Left ventricle myocardium inferior (tissue), 1 donor: Measurements from ENCODE around the gene NTF3. TPM values are rescaled to one million over a fixed set of nuclear protein-coding genes. Genes with fewer than 3 reads are reported as not detected.

Experiments used
- DNase-seq: peaks from one replicate; pipeline ENCODE4 v3.0.0-alpha.2; 2020
- H3K27ac ChIP-seq: fragments of 200-600 bp; replicated peaks from 2 replicates; pipeline ENCODE4 v1.8.0; 2021
- H3K27me3 ChIP-seq: fragments of 200-600 bp; 2 replicates; pipeline ENCODE4 v1.8.0; 2021; ENCODE audit warnings: low read depth
- H3K36me3 ChIP-seq: fragments of 200-600 bp; 2 replicates; pipeline ENCODE4 v1.8.0; 2021
- H3K4me1 ChIP-seq: fragments of 200-600 bp; 2 replicates; pipeline ENCODE4 v1.8.0; 2021
- H3K4me3 ChIP-seq: fragments of 200-600 bp; 2 replicates; pipeline ENCODE4 v1.8.0; 2021; ENCODE audit warnings: mild to moderate bottlenecking, moderate library complexity
- H3K9me3 ChIP-seq: fragments of 200-600 bp; replicated peaks from 2 replicates; pipeline ENCODE4 v1.8.0; 2021
- intact Hi-C: fragments of 100-400 bp; cut with micrococcal nuclease; formaldehyde crosslinking; loops from one replicate; pipeline ENCODE4 v1.11.0; 2022
- total RNA-seq: library from RNA; stranded (reverse); fragmentation: NEBNext Ultra II Directional; extraction: Animal tissue kit (Norgen Biotek cat#: 25700); gene quantifications from one replicate; pipeline ENCODE4 v1.2.1, GENCODE V29; 2021
- TF ChIP-seq, protein P1 (sequence below): fragments of 200-600 bp; IDR thresholded peaks from 2 replicates; pipeline ENCODE4 v1.8.0; 2021; ENCODE audit warnings: antibody characterized with exemption, mild to moderate bottlenecking, borderline replicate concordance
- donor health status: DM: no; HTN: yes; CAD: no; lungs with severe emphysema.

The NTF3 gene
- total RNA-seq, 1 donor from 2014 or later, result 0.99 TPM

DNA sequence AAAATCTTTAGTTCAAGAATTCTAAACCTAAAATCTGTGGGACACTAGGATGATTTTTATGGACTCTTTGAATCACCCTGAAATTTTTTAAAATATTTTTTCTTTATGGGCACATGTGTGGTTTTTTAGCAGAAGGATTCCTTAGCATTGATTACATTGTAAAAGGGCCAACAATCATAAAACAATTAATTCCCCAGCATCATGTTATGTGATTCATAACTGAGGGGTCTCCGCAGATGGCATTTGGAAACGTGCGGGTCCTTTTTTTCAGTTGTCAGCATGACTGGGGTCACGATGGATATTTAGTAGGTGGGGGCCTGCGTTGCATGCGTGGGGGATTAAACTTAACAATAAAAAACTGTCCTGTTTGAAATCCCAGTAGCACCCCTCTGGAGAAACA, 52.5 kb downstream of the NTF3 start:
- TF ChIP-seq, protein P1, sequence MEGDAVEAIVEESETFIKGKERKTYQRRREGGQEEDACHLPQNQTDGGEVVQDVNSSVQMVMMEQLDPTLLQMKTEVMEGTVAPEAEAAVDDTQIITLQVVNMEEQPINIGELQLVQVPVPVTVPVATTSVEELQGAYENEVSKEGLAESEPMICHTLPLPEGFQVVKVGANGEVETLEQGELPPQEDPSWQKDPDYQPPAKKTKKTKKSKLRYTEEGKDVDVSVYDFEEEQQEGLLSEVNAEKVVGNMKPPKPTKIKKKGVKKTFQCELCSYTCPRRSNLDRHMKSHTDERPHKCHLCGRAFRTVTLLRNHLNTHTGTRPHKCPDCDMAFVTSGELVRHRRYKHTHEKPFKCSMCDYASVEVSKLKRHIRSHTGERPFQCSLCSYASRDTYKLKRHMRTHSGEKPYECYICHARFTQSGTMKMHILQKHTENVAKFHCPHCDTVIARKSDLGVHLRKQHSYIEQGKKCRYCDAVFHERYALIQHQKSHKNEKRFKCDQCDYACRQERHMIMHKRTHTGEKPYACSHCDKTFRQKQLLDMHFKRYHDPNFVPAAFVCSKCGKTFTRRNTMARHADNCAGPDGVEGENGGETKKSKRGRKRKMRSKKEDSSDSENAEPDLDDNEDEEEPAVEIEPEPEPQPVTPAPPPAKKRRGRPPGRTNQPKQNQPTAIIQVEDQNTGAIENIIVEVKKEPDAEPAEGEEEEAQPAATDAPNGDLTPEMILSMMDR, result no peak
- peaks cover 15% of the 10 kb centered on the region for H3K4me1 ChIP-seq

DNA sequence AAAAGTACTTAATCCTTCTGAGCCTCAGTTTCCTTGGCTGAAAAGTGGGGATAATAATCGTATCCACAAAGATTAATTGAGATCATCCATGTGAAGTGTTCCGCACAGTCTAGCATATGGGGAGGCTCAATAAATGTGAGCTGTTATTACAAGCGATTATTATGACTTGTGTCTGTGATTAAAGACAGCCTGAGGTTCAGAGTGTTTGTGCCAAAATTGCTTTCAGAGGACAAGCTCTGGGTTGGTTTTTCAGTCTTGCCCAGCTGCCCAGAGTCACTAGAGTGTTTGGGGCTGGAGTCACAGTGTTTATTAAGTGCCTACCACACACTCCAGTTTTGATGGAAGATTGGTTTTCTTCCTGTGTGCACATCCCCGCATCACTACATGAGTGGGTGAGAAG, 53.5 kb downstream of the NTF3 start:
- Histone ChIP-seq H3K9me3 (no peaks in the 10 kb centered on the region), H3K27ac (no peak overlapping the region), H3K27me3 (peaks cover 8% of the 10 kb centered on the region), H3K36me3 (no peaks in the 10 kb centered on the region), H3K4me1 (peaks cover 22% of the 10 kb centered on the region), H3K4me3 (no peak overlapping the region)
- no peak for DNase-seq
- intact Hi-C loops, result no loop called here
- TF ChIP-seq, protein P1, result no peak

More for the DNA sequence above, 52.5 kb downstream of the NTF3 start:
- H3K4me3 ChIP-seq, result no peak overlapping the region
- H3K27ac ChIP-seq, result no peak overlapping the region
- no peak for DNase-seq
- no peaks in the 10 kb centered on the region for H3K36me3 ChIP-seq
- H3K27me3 ChIP-seq, result peaks cover 18% of the 10 kb centered on the region
- intact Hi-C loops, result no loop called here
- no peaks in the 10 kb centered on the region for H3K9me3 ChIP-seq

DNA sequence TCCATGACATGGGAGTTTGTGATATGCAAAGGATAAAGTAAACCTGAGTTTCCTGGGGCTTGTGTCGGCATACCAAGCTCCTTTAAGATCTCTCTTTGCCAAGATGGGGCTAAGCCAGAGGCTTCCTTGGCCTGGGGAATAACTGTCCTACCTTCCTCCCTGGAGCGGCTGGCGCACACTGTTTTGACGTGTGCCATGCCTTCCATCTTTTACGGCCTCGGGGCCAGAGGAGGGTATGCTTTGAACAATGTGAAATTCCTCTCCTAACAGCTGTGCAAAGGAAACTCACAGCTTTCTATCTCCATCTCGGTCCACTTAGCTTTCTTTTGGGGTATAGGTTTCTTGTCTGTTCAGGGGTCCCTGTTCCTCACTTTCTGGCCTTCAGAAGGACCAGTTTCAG, 55.2 kb downstream of the NTF3 start:
- Histone ChIP-seq H3K36me3 (no peaks in the 10 kb centered on the region), H3K27ac (no peak overlapping the region), H3K4me1 (peaks cover 23% of the 10 kb centered on the region), H3K27me3 (no peaks in the 10 kb centered on the region), H3K4me3 (no peak overlapping the region), H3K9me3 (no peaks in the 10 kb centered on the region)
- intact Hi-C loops, result no loop called here
- DNase-seq, result no peak
- TF ChIP-seq, protein P1, result no peak

DNA sequence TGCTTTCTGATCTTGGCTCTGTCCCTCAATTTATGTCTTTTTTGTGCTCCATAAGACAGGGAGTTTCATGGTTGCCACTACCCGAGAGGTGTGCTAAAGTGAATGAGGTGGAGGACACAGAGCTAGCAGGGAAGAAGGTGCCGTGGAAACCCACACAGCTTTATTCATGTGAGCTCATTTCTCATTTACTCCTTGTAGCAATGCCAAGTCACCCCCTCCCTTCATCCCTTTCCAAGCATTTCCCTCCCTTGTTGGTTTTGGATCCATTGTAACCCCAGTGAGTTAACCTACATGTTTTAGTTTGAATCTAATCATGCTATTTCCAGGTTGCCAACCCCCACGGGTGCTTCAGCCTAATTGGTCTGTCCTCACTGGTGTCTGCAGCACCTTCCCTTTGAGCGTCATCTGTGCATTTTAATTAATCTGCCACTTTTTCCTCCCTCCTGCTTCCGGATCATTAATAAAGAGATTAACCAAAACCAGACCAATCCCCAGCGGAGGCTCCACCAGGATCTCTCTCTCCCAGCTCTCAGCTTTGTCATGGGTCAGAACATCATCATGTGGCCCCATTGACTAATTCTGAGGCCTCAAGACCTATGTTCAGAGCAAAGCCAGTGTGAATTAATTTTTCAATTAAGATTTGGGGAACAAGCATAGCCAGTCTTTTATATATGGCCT, 56.2 kb downstream of the NTF3 start:
- no peak overlapping the region for H3K4me3 ChIP-seq
- DNase-seq, result no peak
- H3K27me3 ChIP-seq, result no peaks in the 10 kb centered on the region
- H3K9me3 ChIP-seq, result no peaks in the 10 kb centered on the region
- H3K36me3 ChIP-seq, result no peaks in the 10 kb centered on the region
- peaks cover 28% of the 10 kb centered on the region for H3K4me1 ChIP-seq
- intact Hi-C loops, result no loop called here
- no peak overlapping the region for H3K27ac ChIP-seq
- TF ChIP-seq, protein P1, result no peak

DNA sequence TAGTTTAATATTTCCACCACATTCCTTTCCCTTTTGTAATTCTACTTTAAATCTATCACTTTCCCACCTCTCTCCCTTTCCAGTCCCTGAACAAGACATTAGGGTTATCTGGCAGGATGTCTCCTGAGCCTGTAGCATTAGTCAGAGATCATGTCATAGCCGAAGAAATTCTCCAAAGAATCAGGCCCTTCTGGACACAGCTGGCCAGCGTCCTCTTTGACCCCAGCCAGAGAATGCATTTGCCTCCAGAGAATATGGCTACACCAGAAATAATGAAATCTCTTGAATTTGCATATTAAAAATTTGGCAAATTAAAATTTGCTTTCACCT, 56.7 kb downstream of the NTF3 start:
- H3K4me1 ChIP-seq, result peaks cover 28% of the 10 kb centered on the region
- no peak overlapping the region for H3K4me3 ChIP-seq
- intact Hi-C loops, result no loop called here
- peak overlapping the region; percentile 4 for H3K27ac ChIP-seq
- DNase-seq, result no peak
- TF ChIP-seq, protein P1, result no peak
- H3K36me3 ChIP-seq, result no peaks in the 10 kb centered on the region
- no peaks in the 10 kb centered on the region for H3K9me3 ChIP-seq
- H3K27me3 ChIP-seq, result peaks cover 2% of the 10 kb centered on the region

GRCh38 chr12:5489017-5489416, 57.1 kb downstream of the NTF3 start:
- H3K9me3 ChIP-seq, result no peaks in the 10 kb centered on the region
- peaks cover 6% of the 10 kb centered on the region for H3K27me3 ChIP-seq
- H3K36me3 ChIP-seq, result peaks cover under 1% of the 10 kb centered on the region
- TF ChIP-seq, protein P1, result no peak
- intact Hi-C loops, result no loop called here
- no peak for DNase-seq
- H3K27ac ChIP-seq, result peak overlapping the region; percentile 4
- H3K4me1 ChIP-seq, result peaks cover 28% of the 10 kb centered on the region
- no peak overlapping the region for H3K4me3 ChIP-seq
